NT2/D1 (cell line): ENCODE data around the gene NME7.

Source experiments
- SUZ12 ChIP-seq: IDR thresholded peaks from 2 replicates; pipeline ENCODE4 v1.6.1; 2011; ENCODE audit not compliant: insufficient read length, insufficient read depth; ENCODE audit errors: extremely low read depth
- YY1 ChIP-seq: IDR thresholded peaks from 2 replicates; pipeline ENCODE4 v1.6.1; 2011; ENCODE audit not compliant: insufficient read length, insufficient read depth
- ZNF274 ChIP-seq: IDR thresholded peaks from 2 replicates; pipeline ENCODE4 v1.6.1; 2011; ENCODE audit warnings: mild to moderate bottlenecking, low read depth, low read length

- TF ChIP-seq YY1 (no peak), ZNF274 (no peak), SUZ12 (no peak)
Observed at GRCh38 chr1:169163059-169163458, 204.5 kb downstream of the NME7 start.
